ENCODE measurements around the gene MSANTD7. TPM values are rescaled to one million over a fixed set of nuclear protein-coding genes. Genes with fewer than 3 reads are reported as not detected.

The MSANTD7 gene
- total RNA-seq (ENCODE audit: low replicate concordance), result 17.6 and 18.8 TPM in 2 replicates

GRCh38 chr10:14837757-14838581, at the start of gene MSANTD7, which contains the start of the genes CDNF and HSPA14:
MSANTD7 (plus strand) TSS chr10:14838306; CDS start chr10:14842285, 3,979 bp downstream.
CDNF (minus strand) TSS chr10:14838037; CDS start chr10:14837946, 91 bp downstream.
HSPA14 (plus strand) TSS chr10:14838306; CDS start chr10:14838403, 97 bp downstream.
- peaks cover 14% of the 10 kb centered on the region for H3F3A ChIP-seq (ENCODE audit: low read depth)
- TF ChIP-seq EZH2 (IDR thresholded peaks at IDR 0.05), result no peak
- TF ChIP-seq EZH2phosphoT487 (IDR thresholded peaks at IDR 0.05), result no peak
- no peak for TF ChIP-seq CTCF (IDR thresholded peaks at IDR 0.05)
- Mint-ChIP-seq H3K27ac (peak within 1 kb of the TSS; percentile 97), H3K27me3 (ENCODE audit: insufficient read depth, low read depth) (peaks cover 4% of the 10 kb centered on the region), H3K4me1 (peaks cover 17% of the 10 kb centered on the region), H3K36me3 (peaks cover 14% of the 10 kb centered on the region), H3K9me3 (no peaks in the 10 kb centered on the region), H3K4me3 (peak within 1 kb of the TSS; percentile 97)
- H3K9ac ChIP-seq, result peak within 1 kb of the TSS; percentile 94
- peaks cover 10% of the 10 kb centered on the region for H3K36me3 ChIP-seq
- peaks cover 12% of the 10 kb centered on the region for H3K4me1 ChIP-seq
- DNase-seq (ENCODE audit: low spot score), result peak; percentile 100
- no peaks in the 10 kb centered on the region for H3K9me3 ChIP-seq (ENCODE audit: low read depth)
- peak within 1 kb of the TSS; percentile 93 for H3K27ac ChIP-seq
- H2AFZ ChIP-seq (replicated peaks), result peak within 1 kb of the TSS; percentile 86
- H4K20me1 ChIP-seq (ENCODE audit: low read depth), result peaks cover 5% of the 10 kb centered on the region
- H3K79me2 ChIP-seq (ENCODE audit: low read depth), result peaks cover 46% of the 10 kb centered on the region
- peak within 1 kb of the TSS; percentile 90 for H3K4me2 ChIP-seq
- no peaks in the 10 kb centered on the region for H3K27me3 ChIP-seq
- peak within 1 kb of the TSS; percentile 94 for H3K4me3 ChIP-seq

- no peaks in the 10 kb centered on the region for H3K9me3 ChIP-seq (ENCODE audit: low read depth)
- H3K27ac ChIP-seq, result no peak overlapping the region
- H3K79me2 ChIP-seq (ENCODE audit: low read depth), result no peaks in the 10 kb centered on the region
- Mint-ChIP-seq H3K4me1 (no peaks in the 10 kb centered on the region), H3K36me3 (no peaks in the 10 kb centered on the region), H3K27ac (no peak overlapping the region), H3K27me3 (ENCODE audit: insufficient read depth, low read depth) (no peaks in the 10 kb centered on the region), H3K9me3 (peaks cover 3% of the 10 kb centered on the region), H3K4me3 (no peak overlapping the region)
- H3K4me3 ChIP-seq, result no peak overlapping the region
- no peaks in the 10 kb centered on the region for H3K36me3 ChIP-seq
- H4K20me1 ChIP-seq (ENCODE audit: low read depth), result no peaks in the 10 kb centered on the region
- H3K4me1 ChIP-seq, result no peaks in the 10 kb centered on the region
- no peaks in the 10 kb centered on the region for H3K27me3 ChIP-seq
- no peak overlapping the region for H2AFZ ChIP-seq (replicated peaks)
- TF ChIP-seq EZH2 (IDR thresholded peaks at IDR 0.05) (no peak), EZH2phosphoT487 (IDR thresholded peaks at IDR 0.05) (no peak), CTCF (IDR thresholded peaks at IDR 0.05) (no peak)
- no peak overlapping the region for H3K4me2 ChIP-seq
- DNase-seq (ENCODE audit: low spot score), result no peak
- H3F3A ChIP-seq (ENCODE audit: low read depth), result no peaks in the 10 kb centered on the region
- H3K9ac ChIP-seq, result no peak overlapping the region
These were observed 39.5 kb upstream of the MSANTD7 start for GRCh38 chr10:14798636-14799035.

GRCh38 chr10:14800397-14800796, 37.7 kb upstream of the MSANTD7 start:
- no peak for TF ChIP-seq EZH2phosphoT487 (IDR thresholded peaks at IDR 0.05)
- no peak for TF ChIP-seq EZH2 (IDR thresholded peaks at IDR 0.05)
- TF ChIP-seq CTCF (IDR thresholded peaks at IDR 0.05), result no peak
- Histone ChIP-seq H3K9ac (no peak overlapping the region), H4K20me1 (ENCODE audit: low read depth) (no peaks in the 10 kb centered on the region), H3K27me3 (no peaks in the 10 kb centered on the region), H2AFZ (replicated peaks) (no peak overlapping the region), H3K4me1 (no peaks in the 10 kb centered on the region), H3K79me2 (ENCODE audit: low read depth) (no peaks in the 10 kb centered on the region), H3F3A (ENCODE audit: low read depth) (no peaks in the 10 kb centered on the region), H3K27ac (no peak overlapping the region), H3K4me2 (no peak overlapping the region), H3K36me3 (no peaks in the 10 kb centered on the region), H3K4me3 (no peak overlapping the region), H3K9me3 (ENCODE audit: low read depth) (no peaks in the 10 kb centered on the region)
- no peaks in the 10 kb centered on the region for H3K36me3 Mint-ChIP-seq
- no peaks in the 10 kb centered on the region for H3K27me3 Mint-ChIP-seq (ENCODE audit: insufficient read depth, low read depth)
- H3K27ac Mint-ChIP-seq, result no peak overlapping the region
- H3K4me3 Mint-ChIP-seq, result no peak overlapping the region
- peaks cover 3% of the 10 kb centered on the region for H3K9me3 Mint-ChIP-seq
- DNase-seq (ENCODE audit: low spot score), result no peak
- no peaks in the 10 kb centered on the region for H3K4me1 Mint-ChIP-seq
